Right atrium auricular region (tissue), 2 donors: ENCODE results near the gene AUNIP. TPM values are rescaled to one million over a fixed set of nuclear protein-coding genes. Genes with fewer than 3 reads are reported as not detected.
A peak's percentile ranks its signal among the peaks of the same experiment; 100 is the strongest.

ENCODE experiments used
- DNase-seq: peaks from one replicate; pipeline ENCODE4 v3.0.0-alpha.2; 2019; ENCODE audit warnings: low spot score
- H3K27ac ChIP-seq, 2 donors: fragments of 200-600 bp; sonication (generic); 1 replicate in 1 of 2; 2 replicates in 1 of 2; pipeline ENCODE4 v1.5.1; 2016 to 2019
- H3K27me3 ChIP-seq, 2 donors: fragments of 200-600 bp; sonication (generic); one replicate each; pipeline versions ENCODE4 v1.5.1 to v1.6.0; 2017 to 2019
- H3K36me3 ChIP-seq: fragments of 200-600 bp; sonication (generic); one replicate; pipeline ENCODE4 v1.5.1; 2016
- H3K4me1 ChIP-seq, 2 donors: fragments of 200-600 bp; sonication (generic); one replicate each; pipeline versions ENCODE4 v1.5.1 to v1.6.0; 2017 to 2019
- H3K4me3 ChIP-seq, 2 donors: fragments of 200-600 bp; sonication (generic); 1 replicate in 1 of 2; 2 replicates in 1 of 2; pipeline ENCODE4 v1.5.1; 2017 to 2019; ENCODE audit warnings: mild to moderate bottlenecking in 1 of 2, moderate library complexity in 1 of 2
- H3K9me3 ChIP-seq, 2 donors: fragments of 200-600 bp; sonication (generic); one replicate each; pipeline ENCODE4 v1.5.1; 2019
- CTCF ChIP-seq, 2 donors: fragments of 200-600 bp; sonication (generic); IDR thresholded peaks; one replicate each; pipeline ENCODE4 v1.5.1; 2019; ENCODE audit warnings: antibody characterized with exemption in 2 of 2
- total RNA-seq, 2 donors: library from RNA; depleted of rRNA; stranded (reverse); fragments of >200 nt; gene quantifications; one replicate each; pipeline ENCODE4 v1.1.0, GENCODE V29; 2016

AUNIP gene
- total RNA-seq, 2 donors from 2014 or later, result not detected

GRCh38 chr1:25807480-25808390 lies 51.5 kb downstream of the AUNIP start:
- no peak for TF ChIP-seq CTCF (IDR thresholded peaks at IDR 0.05)
- Histone ChIP-seq H3K27ac (peak overlapping the region; percentile 5 to 17), H3K36me3 (peaks cover 24% of the 10 kb centered on the region), H3K27me3 (no peaks in the 10 kb centered on the region), H3K4me3 (no peak overlapping the region), H3K4me1 (peaks cover 0 to 70% of the 10 kb centered on the region in 2 donors), H3K9me3 (no peaks in the 10 kb centered on the region)
- DNase-seq, result no peak

DNA sequence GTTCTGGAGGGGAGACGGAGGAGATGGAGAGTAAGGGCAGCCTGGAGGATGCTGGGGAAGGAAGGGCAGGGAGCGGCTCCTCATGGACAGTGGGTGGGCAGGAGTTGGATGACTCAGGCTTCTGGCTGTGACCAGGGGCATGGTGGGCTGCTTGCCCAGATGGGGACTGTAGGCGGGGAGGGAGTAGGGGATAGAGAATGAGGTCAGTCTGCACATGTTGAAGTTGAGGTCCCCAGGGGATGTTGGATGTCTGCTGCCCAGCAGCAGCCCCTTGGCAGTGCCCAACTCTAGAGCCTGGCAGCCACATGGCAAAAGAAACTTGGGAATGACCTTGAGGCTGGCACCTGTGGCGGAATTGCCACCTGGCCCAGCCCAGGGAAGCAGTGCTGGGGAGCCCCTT lies 52.8 kb downstream of the AUNIP start:
- peak overlapping the region; percentile 56 to 58 for H3K27ac ChIP-seq

GRCh38 chr1:25805863-25806225 lies 53.4 kb downstream of the AUNIP start:
- Histone ChIP-seq H3K27me3 (no peaks in the 10 kb centered on the region), H3K27ac (peak overlapping the region; percentile 56 to 58), H3K4me3 (no peak overlapping the region), H3K9me3 (no peaks in the 10 kb centered on the region), H3K36me3 (peaks cover 16% of the 10 kb centered on the region), H3K4me1 (peaks cover 0 to 80% of the 10 kb centered on the region in 2 donors)
- DNase-seq, result no peak
- TF ChIP-seq CTCF (IDR thresholded peaks at IDR 0.05), result no peak

More for the DNA sequence above, 52.8 kb downstream of the AUNIP start:
- Histone ChIP-seq H3K4me1 (peaks cover 0 to 78% of the 10 kb centered on the region in 2 donors), H3K36me3 (peaks cover 19% of the 10 kb centered on the region), H3K9me3 (no peaks in the 10 kb centered on the region), H3K27me3 (no peaks in the 10 kb centered on the region), H3K4me3 (no peak overlapping the region)
- no peak for TF ChIP-seq CTCF (IDR thresholded peaks at IDR 0.05)
- DNase-seq, result no peak

- peaks cover 16% of the 10 kb centered on the region for H3K36me3 ChIP-seq
Measured at GRCh38 chr1:25804964-25805862, 54.0 kb downstream of the AUNIP start.

More at GRCh38 chr1:25804964-25805862, 54.0 kb downstream of the AUNIP start:
- H3K27ac ChIP-seq, result peak overlapping the region; percentile 56 to 58
- H3K4me1 ChIP-seq, result peaks cover 0 to 77% of the 10 kb centered on the region in 2 donors
- TF ChIP-seq CTCF (IDR thresholded peaks at IDR 0.05), result no peak
- H3K27me3 ChIP-seq, result no peaks in the 10 kb centered on the region
- no peak for DNase-seq
- H3K4me3 ChIP-seq, result no peak overlapping the region
- no peaks in the 10 kb centered on the region for H3K9me3 ChIP-seq
